ENCODE data around the gene CDK15. TPM values are rescaled to one million over a fixed set of nuclear protein-coding genes. Genes with fewer than 3 reads are reported as not detected.

The CDK15 gene
- total RNA-seq, 1 donor from 2014 or later, result 0.21 TPM

- TF ChIP-seq, protein P1, sequence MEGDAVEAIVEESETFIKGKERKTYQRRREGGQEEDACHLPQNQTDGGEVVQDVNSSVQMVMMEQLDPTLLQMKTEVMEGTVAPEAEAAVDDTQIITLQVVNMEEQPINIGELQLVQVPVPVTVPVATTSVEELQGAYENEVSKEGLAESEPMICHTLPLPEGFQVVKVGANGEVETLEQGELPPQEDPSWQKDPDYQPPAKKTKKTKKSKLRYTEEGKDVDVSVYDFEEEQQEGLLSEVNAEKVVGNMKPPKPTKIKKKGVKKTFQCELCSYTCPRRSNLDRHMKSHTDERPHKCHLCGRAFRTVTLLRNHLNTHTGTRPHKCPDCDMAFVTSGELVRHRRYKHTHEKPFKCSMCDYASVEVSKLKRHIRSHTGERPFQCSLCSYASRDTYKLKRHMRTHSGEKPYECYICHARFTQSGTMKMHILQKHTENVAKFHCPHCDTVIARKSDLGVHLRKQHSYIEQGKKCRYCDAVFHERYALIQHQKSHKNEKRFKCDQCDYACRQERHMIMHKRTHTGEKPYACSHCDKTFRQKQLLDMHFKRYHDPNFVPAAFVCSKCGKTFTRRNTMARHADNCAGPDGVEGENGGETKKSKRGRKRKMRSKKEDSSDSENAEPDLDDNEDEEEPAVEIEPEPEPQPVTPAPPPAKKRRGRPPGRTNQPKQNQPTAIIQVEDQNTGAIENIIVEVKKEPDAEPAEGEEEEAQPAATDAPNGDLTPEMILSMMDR (IDR thresholded peaks at IDR 0.05; ENCODE audit: insufficient read depth, low read length, poor library complexity, severe bottlenecking), result no peak
- H3K27me3 ChIP-seq (ENCODE audit: control insufficient read depth, insufficient read depth, low read length), result no peaks in the 10 kb centered on the region
- DNase-seq (ENCODE audit: low read depth), result no peak
- no peaks in the 10 kb centered on the region for H3K36me3 ChIP-seq (ENCODE audit: control insufficient read depth, insufficient read depth, low read length)
- H3K4me3 ChIP-seq (ENCODE audit: low read depth, low read length), result no peak overlapping the region
Measured at GRCh38 chr2:201854841-201855240, 48.5 kb downstream of the CDK15 start.

DNA sequence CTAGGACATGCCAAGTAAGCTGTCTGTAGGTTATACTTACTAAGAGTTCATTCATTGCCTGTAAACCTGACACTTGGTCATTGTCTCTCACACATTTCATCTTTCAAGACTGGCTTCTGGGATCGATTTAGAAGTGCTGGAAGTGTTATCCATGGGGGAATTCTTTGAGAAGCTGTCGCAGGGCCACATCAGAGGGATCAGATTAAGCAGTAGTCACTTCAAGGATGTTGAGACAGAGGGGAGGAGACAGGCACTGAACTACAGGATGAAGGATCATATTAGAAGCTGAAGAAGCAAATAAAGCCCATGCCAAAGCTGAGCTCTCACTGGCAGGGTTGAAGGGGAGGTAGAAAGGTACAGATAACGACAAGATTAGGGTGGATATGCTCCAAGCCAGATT lies 49.0 kb downstream of the CDK15 start:
- Histone ChIP-seq H3K27me3 (ENCODE audit: control insufficient read depth, insufficient read depth, low read length) (no peaks in the 10 kb centered on the region), H3K4me3 (ENCODE audit: low read depth, low read length) (no peak overlapping the region), H3K36me3 (ENCODE audit: control insufficient read depth, insufficient read depth, low read length) (no peaks in the 10 kb centered on the region)
- TF ChIP-seq, protein P1 (IDR thresholded peaks at IDR 0.05; ENCODE audit: insufficient read depth, low read length, poor library complexity, severe bottlenecking), result no peak
- DNase-seq (ENCODE audit: low read depth), result no peak

- Histone ChIP-seq H3K27me3 (ENCODE audit: control insufficient read depth, insufficient read depth, low read length) (no peaks in the 10 kb centered on the region), H3K4me3 (ENCODE audit: low read depth, low read length) (no peak overlapping the region), H3K36me3 (ENCODE audit: control insufficient read depth, insufficient read depth, low read length) (no peaks in the 10 kb centered on the region)
- TF ChIP-seq, protein P1 (IDR thresholded peaks at IDR 0.05; ENCODE audit: insufficient read depth, low read length, poor library complexity, severe bottlenecking), result no peak
- no peak for DNase-seq (ENCODE audit: low read depth)
Measured at GRCh38 chr2:201857326-201857725, 51.0 kb downstream of the CDK15 start.

DNA sequence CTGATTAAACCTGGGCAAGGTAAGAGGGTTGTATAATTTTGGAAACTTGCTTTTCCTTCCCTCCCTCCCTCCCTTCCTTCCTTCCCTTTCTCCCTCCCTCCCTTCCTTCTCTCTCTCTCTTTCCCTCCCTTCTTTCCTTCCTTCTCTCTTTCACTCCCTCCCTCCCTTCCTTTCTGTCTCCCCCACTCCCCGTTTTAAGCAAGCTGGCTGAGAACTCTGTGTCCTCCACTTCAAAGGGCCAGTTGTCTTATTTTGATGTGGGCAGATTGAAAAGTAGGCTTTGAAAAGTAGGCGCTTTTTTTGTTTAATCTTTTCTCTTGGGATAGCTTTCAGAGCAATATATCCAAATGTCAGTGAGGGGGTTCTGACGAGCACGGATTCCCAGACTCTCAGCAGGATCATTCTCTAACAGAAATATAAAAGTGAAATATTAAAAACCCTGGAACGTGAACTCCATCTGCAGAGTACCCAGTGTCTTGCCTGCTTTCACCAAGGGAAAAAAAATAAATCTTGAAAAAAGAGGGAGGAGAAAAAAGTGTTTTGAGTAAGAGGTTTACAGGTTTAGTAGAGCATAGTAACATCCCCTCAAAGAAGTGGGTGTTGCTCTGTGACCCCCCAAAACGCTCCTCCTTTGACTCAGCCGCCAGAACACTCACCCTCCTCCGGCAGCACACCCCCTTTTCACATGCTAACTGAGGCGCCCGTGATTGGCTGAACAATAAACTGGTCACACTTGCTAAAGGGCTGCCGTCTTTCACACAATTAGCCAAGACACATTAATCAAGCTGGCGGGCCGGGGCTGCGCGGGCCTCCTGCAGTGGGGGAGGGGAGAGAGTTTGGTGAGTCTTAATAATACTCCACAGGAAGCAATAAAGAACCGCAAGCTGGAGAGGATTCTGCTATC lies 52.2 kb downstream of the CDK15 start:
- TF ChIP-seq, protein P1 (IDR thresholded peaks at IDR 0.05; ENCODE audit: insufficient read depth, low read length, poor library complexity, severe bottlenecking), result no peak
- Histone ChIP-seq H3K4me3 (ENCODE audit: low read depth, low read length) (no peak overlapping the region), H3K27me3 (ENCODE audit: control insufficient read depth, insufficient read depth, low read length) (no peaks in the 10 kb centered on the region), H3K36me3 (ENCODE audit: control insufficient read depth, insufficient read depth, low read length) (no peaks in the 10 kb centered on the region)
- DNase-seq (ENCODE audit: low read depth), result no peak

DNA sequence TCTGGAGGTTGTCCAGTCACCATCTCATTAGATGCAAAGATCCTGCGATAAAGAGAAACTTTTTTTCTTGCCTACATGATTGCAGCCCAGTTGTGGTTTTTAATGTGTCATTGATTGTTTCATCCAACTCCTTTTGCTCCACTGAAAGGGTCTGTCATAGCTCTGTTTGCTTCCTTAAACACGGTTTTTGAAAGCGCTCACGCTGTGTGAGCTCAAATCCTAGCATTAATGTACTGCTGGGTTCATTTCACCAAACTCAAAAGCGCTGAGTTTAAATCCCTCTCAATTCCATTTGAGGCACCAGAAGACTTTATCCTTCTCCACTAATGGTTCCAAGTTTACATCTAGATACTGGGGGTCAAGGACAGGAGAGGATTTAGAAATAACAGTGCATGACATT lies 53.6 kb downstream of the CDK15 start:
- no peak for DNase-seq (ENCODE audit: low read depth)

More for the DNA sequence above, 53.6 kb downstream of the CDK15 start:
- TF ChIP-seq, protein P1 (IDR thresholded peaks at IDR 0.05; ENCODE audit: insufficient read depth, low read length, poor library complexity, severe bottlenecking), result no peak
- no peaks in the 10 kb centered on the region for H3K27me3 ChIP-seq (ENCODE audit: control insufficient read depth, insufficient read depth, low read length)
- H3K36me3 ChIP-seq (ENCODE audit: control insufficient read depth, insufficient read depth, low read length), result no peaks in the 10 kb centered on the region
- H3K4me3 ChIP-seq (ENCODE audit: low read depth, low read length), result no peak overlapping the region

Measured in kidney epithelial cell (primary cell).